ENCODE results near the gene SLC28A1. TPM values are rescaled to one million over a fixed set of nuclear protein-coding genes. Genes with fewer than 3 reads are reported as not detected.

The SLC28A1 gene
- total RNA-seq, 1 experiment from 2014 or later, result 0.13 TPM

- Histone ChIP-seq H3K27ac (ENCODE audit: insufficient read length, low read depth, low read length) (no peak overlapping the region), H3K4me2 (ENCODE audit: insufficient read depth, insufficient read length, low read length) (no peak overlapping the region), H4K91ac (ENCODE audit: insufficient read length, low read depth, low read length) (no peak overlapping the region), H3K4me1 (ENCODE audit: insufficient read depth, low read length) (no peaks in the 10 kb centered on the region), H4K5ac (ENCODE audit: insufficient read length, low read depth, low read length) (no peak overlapping the region), H3K56ac (ENCODE audit: insufficient read length, low read depth, low read length) (no peak overlapping the region), H3K23ac (ENCODE audit: insufficient read length, low read depth, low read length) (no peak overlapping the region), H2BK5ac (ENCODE audit: insufficient read length, low read length) (no peak overlapping the region), H3T11ph (ENCODE audit: low read length) (no peak overlapping the region), H2BK15ac (ENCODE audit: low read depth, low read length) (no peak overlapping the region), H4K8ac (replicated peaks; ENCODE audit: insufficient read length, low read depth, low read length) (no peak overlapping the region), H3K4ac (ENCODE audit: low read depth, low read length) (no peak overlapping the region), H2BK20ac (ENCODE audit: low read depth, low read length, poor library complexity, severe bottlenecking) (no peak overlapping the region), H3K27me3 (ENCODE audit: insufficient read depth, low read length) (no peaks in the 10 kb centered on the region; the same call in 1 of the 2 replicates), H2BK12ac (ENCODE audit: insufficient read length, low read depth, low read length) (no peak overlapping the region), H3K18ac (ENCODE audit: insufficient read length, low read depth, low read length) (no peak overlapping the region), H2AFZ (ENCODE audit: low read length) (no peak overlapping the region), H3K9ac (ENCODE audit: extremely low read depth, insufficient read length, low read length) (no peak overlapping the region), H3K23me2 (ENCODE audit: insufficient read length, low read depth, low read length, poor library complexity, severe bottlenecking) (no peaks in the 10 kb centered on the region), H4K20me1 (ENCODE audit: control insufficient read depth, insufficient read depth, insufficient read length) (no peaks in the 10 kb centered on the region), H2BK120ac (ENCODE audit: low read depth, low read length, poor library complexity, severe bottlenecking) (no peak overlapping the region), H3K14ac (ENCODE audit: insufficient read depth, low read length) (no peak overlapping the region), H3K79me2 (ENCODE audit: insufficient read depth, low read length) (no peaks in the 10 kb centered on the region), H2AK5ac (ENCODE audit: insufficient read length, low read length) (no peak overlapping the region), H3K79me1 (ENCODE audit: insufficient read depth, low read depth, low read length, poor library complexity, severe bottlenecking) (no peaks in the 10 kb centered on the region), H3K9me3 (ENCODE audit: control insufficient read depth, low read depth, low read length) (no peaks in the 10 kb centered on the region)
- Mint-ChIP-seq H3K36me3 (ENCODE audit: insufficient read depth in 1 of 3, low read depth in 3 of 3) (no peaks in the 10 kb centered on the region), H3K9me3 (no peaks in the 10 kb centered on the region), H3K4me3 (no peak overlapping the region), H3K27ac (no peak overlapping the region; a peak in 1 of 7 replicates), H3K4me1 (no peaks in the 10 kb centered on the region), H3K27me3 (ENCODE audit: low read depth) (no peaks in the 10 kb centered on the region)
- WGBS (ENCODE audit: extremely low coverage, insufficient read length, low lambda C conversion rate), result no CpG with 5 or more reads among the region's 4 CpGs
- TF ChIP-seq CTCF (conservative IDR thresholded peaks at IDR 0.05), result no peak
- no peak for DNase-seq
Measured at GRCh38 chr15:84947947-84948830, 63.7 kb downstream of the SLC28A1 start.

Data from H9 (cell line).